Erythroblast (primary cell): ENCODE results near the gene QSOX1.

Experiments used
- GATA1 ChIP-seq: IDR thresholded peaks from 2 replicates; pipeline ENCODE4 v1.6.1; 2011; ENCODE audit warnings: low read depth, mild to moderate bottlenecking, control low read depth, low read length, moderate library complexity
- POLR2A ChIP-seq: IDR thresholded peaks from 2 replicates; pipeline ENCODE4 v1.6.1; 2011; ENCODE audit warnings: mild to moderate bottlenecking, low read length

GRCh38 chr1:180219776-180220175, 65.1 kb downstream of the QSOX1 start:
- no peak for TF ChIP-seq POLR2A
- no peak for TF ChIP-seq GATA1
